Uterus (tissue), 2 donors: ENCODE data around the gene OS9.

ENCODE experiments used
- POLR2A ChIP-seq, 2 donors: fragments of 450-650 bp; IDR thresholded peaks; one replicate each; pipeline ENCODE4 v1.6.1; 2016; ENCODE audit warnings: antibody characterized with exemption in 2 of 2, mild to moderate bottlenecking in 1 of 2, moderate library complexity in 1 of 2
- TF ChIP-seq, protein P1 (sequence below), 4 experiments: fragments of 200-600 bp in 2 of 4; fragments of 450-650 bp in 2 of 4; sonication (generic) in 2 of 4; IDR thresholded peaks; one replicate each; pipeline ENCODE4 v1.5.1; 2016 to 2019; ENCODE audit warnings: antibody characterized with exemption in 4 of 4, mild to moderate bottlenecking in 2 of 4, moderate library complexity in 1 of 4

- TF ChIP-seq, protein P1, sequence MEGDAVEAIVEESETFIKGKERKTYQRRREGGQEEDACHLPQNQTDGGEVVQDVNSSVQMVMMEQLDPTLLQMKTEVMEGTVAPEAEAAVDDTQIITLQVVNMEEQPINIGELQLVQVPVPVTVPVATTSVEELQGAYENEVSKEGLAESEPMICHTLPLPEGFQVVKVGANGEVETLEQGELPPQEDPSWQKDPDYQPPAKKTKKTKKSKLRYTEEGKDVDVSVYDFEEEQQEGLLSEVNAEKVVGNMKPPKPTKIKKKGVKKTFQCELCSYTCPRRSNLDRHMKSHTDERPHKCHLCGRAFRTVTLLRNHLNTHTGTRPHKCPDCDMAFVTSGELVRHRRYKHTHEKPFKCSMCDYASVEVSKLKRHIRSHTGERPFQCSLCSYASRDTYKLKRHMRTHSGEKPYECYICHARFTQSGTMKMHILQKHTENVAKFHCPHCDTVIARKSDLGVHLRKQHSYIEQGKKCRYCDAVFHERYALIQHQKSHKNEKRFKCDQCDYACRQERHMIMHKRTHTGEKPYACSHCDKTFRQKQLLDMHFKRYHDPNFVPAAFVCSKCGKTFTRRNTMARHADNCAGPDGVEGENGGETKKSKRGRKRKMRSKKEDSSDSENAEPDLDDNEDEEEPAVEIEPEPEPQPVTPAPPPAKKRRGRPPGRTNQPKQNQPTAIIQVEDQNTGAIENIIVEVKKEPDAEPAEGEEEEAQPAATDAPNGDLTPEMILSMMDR (IDR thresholded peaks at IDR 0.05) = no peak
- TF ChIP-seq POLR2A (IDR thresholded peaks at IDR 0.05) = no peak
Measured at GRCh38 chr12:57697076-57697475, 3.1 kb downstream of the OS9 start.
